VCaP (cell line): ENCODE measurements around the gene IL1RL2.

Source experiments
- H3K27ac ChIP-seq: fragments of 450-650 bp; 2 replicates; pipeline ENCODE4 v1.5.1; 2017
- CTCF ChIP-seq: fragments of 450-650 bp; conservative IDR thresholded peaks from 2 replicates; pipeline ENCODE4 v1.5.1; 2017; ENCODE audit warnings: mild to moderate bottlenecking, moderate library complexity

The IL1RL2 gene

GRCh38 chr2:102236132-102236531, 49.3 kb downstream of the IL1RL2 start:
- no peak for TF ChIP-seq CTCF
- no peak overlapping the region for H3K27ac ChIP-seq

DNA sequence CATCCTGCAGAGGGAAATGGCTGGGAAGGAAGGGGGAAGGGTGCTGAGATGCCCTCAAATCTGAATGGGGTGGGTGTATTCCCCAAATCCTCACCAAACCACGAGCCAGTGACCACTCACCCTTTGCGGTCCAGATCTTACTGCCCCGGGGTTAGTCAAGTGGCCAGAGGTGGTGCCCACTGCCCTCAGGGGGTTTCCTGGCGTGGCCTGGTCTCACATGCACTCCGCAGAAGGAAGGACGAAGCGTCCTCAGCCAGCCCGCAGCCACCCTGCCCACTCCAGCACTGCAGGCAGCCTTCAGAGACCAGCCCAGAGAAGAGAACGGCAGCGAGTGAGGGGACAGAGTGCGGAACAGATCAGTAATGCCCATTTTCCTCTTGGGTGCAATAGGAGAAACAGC, 50.4 kb downstream of the IL1RL2 start:
- no peak for TF ChIP-seq CTCF
- H3K27ac ChIP-seq = no peak overlapping the region

DNA sequence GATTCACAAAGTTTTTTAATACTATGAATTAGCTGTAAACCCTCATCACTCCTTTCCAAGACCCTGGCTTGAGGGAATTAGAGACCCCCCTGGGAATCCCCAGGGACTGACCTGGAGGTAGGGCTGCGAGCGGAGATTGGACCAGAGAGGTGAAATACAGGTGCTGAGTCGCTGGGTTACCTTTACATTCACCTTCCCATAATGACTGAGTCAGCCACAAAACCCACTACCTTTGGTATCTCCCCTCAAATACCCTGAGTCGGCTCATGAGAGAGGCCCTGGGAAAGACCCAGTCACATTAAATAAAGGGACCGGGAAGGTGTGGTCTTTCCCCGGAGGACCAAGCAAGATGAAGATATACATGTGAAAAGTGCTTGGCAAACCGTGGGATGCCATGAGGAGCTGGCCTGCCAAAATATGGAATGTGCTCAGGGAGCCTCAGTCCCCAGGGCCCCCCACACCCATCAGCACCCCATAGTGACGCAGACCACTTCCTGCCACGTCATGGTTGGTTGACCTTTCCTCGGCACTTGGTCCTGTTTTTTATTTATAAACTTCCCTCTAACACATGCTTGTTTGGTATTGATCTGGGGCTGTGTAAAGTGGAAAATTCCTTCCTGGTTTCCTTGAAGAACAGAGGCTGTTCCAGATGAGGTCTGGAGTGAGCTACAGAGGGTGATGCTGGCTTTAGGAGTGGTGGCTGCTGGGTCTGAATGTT, 51.4 kb downstream of the IL1RL2 start:
- TF ChIP-seq CTCF = no peak

DNA sequence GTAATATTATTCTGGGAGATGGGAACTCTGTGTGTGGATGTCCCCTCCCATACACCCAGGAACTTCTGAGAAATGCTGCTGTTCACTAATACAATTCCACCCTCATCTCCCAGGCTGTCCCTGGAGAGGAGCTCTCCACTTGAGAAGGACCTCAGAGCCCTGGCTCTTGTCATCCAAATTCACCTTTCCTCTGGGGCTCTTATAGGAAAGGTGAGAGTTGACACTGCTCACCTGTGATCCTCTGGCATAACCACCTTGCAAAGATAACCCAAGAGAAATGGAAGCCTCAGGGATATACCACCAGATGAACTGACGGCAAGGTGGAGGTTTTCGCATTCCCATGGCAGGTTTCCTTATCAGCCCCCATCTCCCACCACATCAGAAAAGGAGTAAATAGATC, 52.0 kb downstream of the IL1RL2 start:
- H3K27ac ChIP-seq = no peak overlapping the region
- TF ChIP-seq CTCF = no peak

More for the DNA sequence above, 51.4 kb downstream of the IL1RL2 start:
- H3K27ac ChIP-seq = no peak overlapping the region

DNA sequence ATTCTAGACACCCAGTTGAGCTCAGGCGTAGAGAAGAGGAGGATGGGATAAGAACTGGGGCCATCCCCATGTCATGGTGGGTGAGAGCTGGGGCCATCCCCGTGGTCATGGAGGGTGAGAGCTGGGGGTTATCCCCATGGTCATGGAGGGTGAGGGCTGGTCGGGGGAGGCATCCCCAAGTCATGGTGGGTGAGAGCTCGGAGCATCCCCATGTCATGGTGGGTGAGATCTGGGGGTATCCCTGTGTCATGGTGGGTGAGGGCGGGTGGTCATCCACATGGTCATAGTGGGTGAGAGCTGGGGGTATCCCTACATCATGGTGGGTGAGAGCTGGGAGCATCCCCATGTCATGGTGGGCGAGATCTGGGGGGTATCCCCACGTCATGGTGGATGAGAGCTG, 52.5 kb downstream of the IL1RL2 start:
- no peak for TF ChIP-seq CTCF
- no peak overlapping the region for H3K27ac ChIP-seq

DNA sequence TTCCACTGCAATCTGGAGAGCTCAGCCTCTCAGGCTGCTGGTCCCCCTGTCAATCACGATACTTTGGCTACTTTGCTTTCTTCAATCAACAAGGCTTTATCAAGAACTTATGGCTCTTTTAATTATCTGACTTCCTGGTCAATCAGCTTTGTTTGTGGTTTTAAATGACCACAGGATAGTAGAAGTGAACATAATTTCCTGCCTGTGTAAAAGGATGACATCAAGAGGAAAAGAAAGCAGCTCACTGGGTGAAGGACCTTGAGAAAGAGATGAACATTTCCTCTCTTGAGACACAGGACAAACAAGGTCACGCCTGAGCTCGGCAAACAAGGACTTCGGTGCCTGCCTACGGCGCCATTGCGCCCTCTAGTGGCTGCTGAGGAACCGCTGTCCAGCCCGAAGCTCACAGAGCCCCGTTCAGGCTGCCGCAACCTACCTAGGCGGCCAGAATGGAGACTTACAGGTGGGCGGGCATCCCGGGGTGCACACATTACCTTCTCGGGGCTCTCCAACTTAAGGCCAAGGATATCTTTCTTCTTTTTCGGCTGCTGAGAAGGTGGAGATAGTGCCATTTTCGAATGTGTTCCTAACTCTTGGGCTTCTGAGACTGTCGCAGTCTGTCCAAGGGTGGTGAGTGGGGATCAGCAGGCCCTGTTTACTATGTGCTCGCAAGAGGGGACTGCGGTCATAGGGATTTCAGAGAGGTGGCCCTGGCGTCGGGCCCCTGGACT, 54.0 kb downstream of the IL1RL2 start:
- H3K27ac ChIP-seq = peak overlapping the region; percentile 51
- TF ChIP-seq CTCF = peak; percentile 98

DNA sequence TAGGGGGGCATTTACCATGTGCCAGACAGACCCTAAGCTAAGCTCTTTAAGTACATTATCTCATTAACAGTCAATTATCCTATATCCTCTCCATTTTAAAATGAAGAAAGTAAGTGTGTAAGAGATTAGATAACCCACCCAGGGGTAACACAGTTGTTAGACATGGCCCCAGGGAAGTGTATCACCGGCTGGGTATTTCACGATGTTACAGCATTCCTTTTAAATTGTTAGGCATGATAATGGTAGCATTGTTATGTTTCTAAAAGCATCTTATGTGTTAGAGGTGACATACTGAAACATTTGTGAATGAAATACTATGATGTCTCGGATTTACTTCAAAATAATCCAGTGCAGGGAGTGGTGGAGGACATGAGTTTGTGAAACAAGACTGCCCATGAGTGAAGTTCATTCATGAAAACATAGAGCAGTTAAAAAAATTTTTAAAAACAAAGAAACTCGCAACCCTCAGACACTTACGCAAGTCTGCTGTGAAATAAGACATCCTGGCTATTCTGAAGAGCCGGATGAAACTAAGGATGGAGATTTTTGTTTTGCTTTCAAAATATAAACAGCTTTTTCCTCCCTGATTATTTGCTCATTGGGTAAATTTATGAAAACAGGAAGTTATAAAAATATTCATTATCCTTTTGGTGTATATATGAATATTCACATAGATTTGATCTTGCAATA, 54.9 kb downstream of the IL1RL2 start:
- no peak overlapping the region for H3K27ac ChIP-seq
- no peak for TF ChIP-seq CTCF
